OCI-LY7 (cell line): Measurements from ENCODE around the gene ADPRS. TPM values are rescaled to one million over a fixed set of nuclear protein-coding genes. Genes with fewer than 3 reads are reported as not detected.

Experiments used
- BruUV-seq: library from RNA; stranded (reverse); fragments of 400-500 nt; replicated peaks from 2 replicates; lab custom pipeline; 2021; lab: Mats Ljungman, UMichigan
- CTCF ChIA-PET: fragments of 300-600 bp; sonication (Branson Sonifier 250); formaldehyde crosslinking; loops from one replicate; lab custom pipeline; 2022; ENCODE audit warnings: antibody characterized with exemption; ENCODE audit not compliant: unreplicated experiment; lab: Charles Lee
- POLR2A ChIA-PET: fragments of 300-600 bp; sonication (Branson Sonifier 250); formaldehyde crosslinking; loops from one replicate; lab custom pipeline; 2022; ENCODE audit warnings: antibody characterized with exemption; lab: Charles Lee
- DNase-seq: peaks from one replicate; pipeline ENCODE4 v3.0.0-alpha.2; 2015; ENCODE audit warnings: low spot score
- H2AFZ ChIP-seq: fragments of 200-600 bp; sonication (generic), shearing (Covaris generic); 2 replicates; pipeline ENCODE4 v1.6.1; 2014; ENCODE audit warnings: mild to moderate bottlenecking, antibody characterized with exemption, low read length, moderate library complexity
- H3K27ac ChIP-seq: fragments of 200-600 bp; sonication (generic); 2 replicates; pipeline ENCODE4 v1.5.1; 2014; ENCODE audit warnings: mixed run types, low read depth, mild to moderate bottlenecking, moderate library complexity, low read length, inconsistent platforms; ENCODE audit not compliant: poor library complexity, severe bottlenecking
- H3K36me3 ChIP-seq: fragments of 200-600 bp; sonication (generic); 2 replicates; pipeline ENCODE4 v1.6.1; 2014; ENCODE audit warnings: mild to moderate bottlenecking, antibody characterized with exemption, low read length, moderate library complexity, mixed read lengths; ENCODE audit not compliant: insufficient read depth
- H3K4me1 ChIP-seq: fragments of 200-600 bp; sonication (generic); 2 replicates; pipeline ENCODE4 v1.5.1; 2014; ENCODE audit warnings: mild to moderate bottlenecking, low read length; ENCODE audit not compliant: insufficient read depth, poor library complexity, severe bottlenecking
- H3K4me2 ChIP-seq: fragments of 200-600 bp; sonication (generic); 2 replicates; pipeline ENCODE4 v1.6.1; 2014; ENCODE audit warnings: mild to moderate bottlenecking, low read length
- H3K4me3 ChIP-seq: fragments of 200-600 bp; sonication (generic); 2 replicates; pipeline ENCODE4 v1.5.1; 2014; ENCODE audit warnings: mild to moderate bottlenecking, low read depth, low read length; ENCODE audit not compliant: poor library complexity, severe bottlenecking
- H3K79me2 ChIP-seq: fragments of 200-600 bp; sonication (generic); 2 replicates; pipeline ENCODE4 v1.6.1; 2016; ENCODE audit warnings: low read depth, mild to moderate bottlenecking, low read length, moderate library complexity, mixed read lengths; ENCODE audit not compliant: insufficient read depth
- H3K9me2 ChIP-seq: fragments of 200-600 bp; sonication (generic); 2 replicates; pipeline ENCODE4 v1.6.1; 2016; ENCODE audit warnings: mild to moderate bottlenecking, low read length, mixed read lengths; ENCODE audit not compliant: insufficient read depth
- H3K9me3 ChIP-seq: fragments of 200-600 bp; sonication (generic); 2 replicates; pipeline ENCODE4 v1.6.1; 2014; ENCODE audit warnings: mild to moderate bottlenecking, mixed run types, low read length, mixed read lengths
- H4K20me1 ChIP-seq: fragments of 200-600 bp; sonication (generic); 2 replicates; pipeline ENCODE4 v1.6.1; 2014; ENCODE audit warnings: mild to moderate bottlenecking, antibody characterized with exemption, low read length, moderate library complexity, mixed read lengths; ENCODE audit not compliant: insufficient read depth
- CTCF ChIP-seq: fragments of 200-600 bp; sonication (generic); conservative IDR thresholded peaks from 2 replicates; pipeline ENCODE4 v1.5.1; 2014; ENCODE audit warnings: mild to moderate bottlenecking, antibody characterized with exemption, low read length, moderate library complexity, mixed read lengths
- EZH2phosphoT487 ChIP-seq: fragments of 200-600 bp; sonication (generic); IDR thresholded peaks from 2 replicates; pipeline ENCODE4 v1.6.1; 2018; ENCODE audit warnings: low read depth, borderline replicate concordance, mild to moderate bottlenecking, mixed run types, antibody characterized with exemption, low read length, moderate library complexity, mixed read lengths
- intact Hi-C: fragments of 100-400 bp; cut with micrococcal nuclease; formaldehyde crosslinking; loops from one replicate; pipeline ENCODE4 v1.10.0; 2022; ENCODE audit not compliant: unreplicated experiment
- total RNA-seq, 2 experiments: library from RNA; depleted of rRNA in 1 of 2; stranded (reverse); fragments of >200 nt in 1 of 2; shearing (Covaris generic) in 1 of 2; gene quantifications; 2 replicates each; pipeline ENCODE4 v1.2.3, GENCODE V29; 2014 to 2022

Gene ADPRS
- total RNA-seq, 2 experiments from 2014 or later, result 29.3 to 42.3 TPM

- intact Hi-C loops, result no loop called here
- Histone ChIP-seq H3K27ac (no peak overlapping the region), H3K9me3 (no peaks in the 10 kb centered on the region), H3K4me3 (no peak overlapping the region), H3K9me2 (no peaks in the 10 kb centered on the region), H3K79me2 (peaks cover 3% of the 10 kb centered on the region; the same call in 1 of the 2 replicates), H4K20me1 (no peaks in the 10 kb centered on the region), H2AFZ (no peak overlapping the region), H3K4me2 (no peak overlapping the region), H3K36me3 (peaks cover 50% of the 10 kb centered on the region), H3K4me1 (no peaks in the 10 kb centered on the region)
- POLR2A ChIA-PET, result no interaction called here
- TF ChIP-seq CTCF (no peak), EZH2phosphoT487 (no peak)
- no peak for DNase-seq
- no TSS peak for BruUV-seq
- CTCF ChIA-PET, result no interaction called here
Measured at GRCh38 chr1:36137226-36137625, 48.5 kb downstream of the ADPRS start.

- TF ChIP-seq EZH2phosphoT487, result no peak
- no peak for TF ChIP-seq CTCF
- no peak for DNase-seq
- Histone ChIP-seq H4K20me1 (no peaks in the 10 kb centered on the region), H3K4me3 (no peak overlapping the region), H3K4me2 (no peak overlapping the region), H2AFZ (no peak overlapping the region), H3K79me2 (peaks cover 8% of the 10 kb centered on the region; the same call in 1 of the 2 replicates), H3K36me3 (peaks cover 54% of the 10 kb centered on the region), H3K27ac (no peak overlapping the region), H3K4me1 (no peaks in the 10 kb centered on the region), H3K9me3 (no peaks in the 10 kb centered on the region), H3K9me2 (no peaks in the 10 kb centered on the region)
- no TSS peak for BruUV-seq
- POLR2A ChIA-PET, result no interaction called here
- intact Hi-C loops, result no loop called here
- CTCF ChIA-PET, result no interaction called here
Measured at GRCh38 chr1:36137776-36138175, 49.1 kb downstream of the ADPRS start.

GRCh38 chr1:36139521-36139920, 50.8 kb downstream of the ADPRS start:
- TF ChIP-seq CTCF (no peak), EZH2phosphoT487 (no peak)
- no peak overlapping the region for H3K4me2 ChIP-seq
- CTCF ChIA-PET, result no interaction called here
- H3K36me3 ChIP-seq, result peaks cover 62% of the 10 kb centered on the region
- no peaks in the 10 kb centered on the region for H3K9me3 ChIP-seq
- no peak for DNase-seq
- peaks cover 15% of the 10 kb centered on the region; the same call in 1 of the 2 replicates for H3K79me2 ChIP-seq
- no peak overlapping the region for H2AFZ ChIP-seq
- POLR2A ChIA-PET, result interaction anchor here (0.5 to 0.6 kb wide), 2 partner anchors 8 to 26 kb away, joined by 3 to 4 read pairs; no protein-coding TSS in a partner anchor
- no peak overlapping the region for H3K27ac ChIP-seq
- intact Hi-C loops, result no loop called here
- no peak overlapping the region for H3K4me3 ChIP-seq
- no peaks in the 10 kb centered on the region for H3K9me2 ChIP-seq
- H4K20me1 ChIP-seq, result no peaks in the 10 kb centered on the region
- H3K4me1 ChIP-seq, result no peaks in the 10 kb centered on the region
- BruUV-seq, result no TSS peak
